HepG2 (cell line): ENCODE data around the gene HSCB. TPM values are rescaled to one million over a fixed set of nuclear protein-coding genes. Genes with fewer than 3 reads are reported as not detected.
A peak's percentile ranks its signal among the peaks of the same experiment; 100 is the strongest.

Source experiments
- ATAD3A ChIP-seq: sonication (generic); formaldehyde crosslinking; IDR thresholded peaks from 2 replicates; pipeline ENCODE4 v1.4.0; 2020; ENCODE audit warnings: missing genetic modification reagents
- CHD2 ChIP-seq: IDR thresholded peaks from 2 replicates; pipeline ENCODE4 v1.6.1; 2011; ENCODE audit warnings: low read depth, low read length, improper control_type of control experiment
- CHD4 ChIP-seq: fragments of 200-600 bp; sonication (generic); IDR thresholded peaks from 2 replicates; pipeline ENCODE4 v1.7.0; 2017; ENCODE audit warnings: mild to moderate bottlenecking, low read length, borderline replicate concordance
- EED ChIP-seq: sonication (generic); formaldehyde crosslinking; IDR thresholded peaks from 2 replicates; pipeline ENCODE4 v1.5.0; 2020; ENCODE audit warnings: mild to moderate bottlenecking, missing genetic modification reagents
- KAT7 ChIP-seq: IDR thresholded peaks from 2 replicates; pipeline ENCODE4 v1.6.1; 2018; ENCODE audit warnings: borderline replicate concordance, missing compliant biosample characterization
- KLF11 ChIP-seq: IDR thresholded peaks from 2 replicates; pipeline ENCODE4 v1.6.1; 2016; ENCODE audit warnings: missing compliant biosample characterization
- POLR2AphosphoS2 ChIP-seq: IDR thresholded peaks from 2 replicates; pipeline ENCODE4 v1.6.1; 2011; ENCODE audit warnings: low read depth, low read length, improper control_type of control experiment
- SCMH1 ChIP-seq: sonication (generic); formaldehyde crosslinking; IDR thresholded peaks from 2 replicates; pipeline ENCODE4 v1.9.0; 2021; ENCODE audit warnings: missing genetic modification reagents, mild to moderate bottlenecking, borderline replicate concordance
- ZBTB8A ChIP-seq: sonication (generic); formaldehyde crosslinking; IDR thresholded peaks from 2 replicates; pipeline ENCODE4 v1.4.0; 2020; ENCODE audit warnings: mild to moderate bottlenecking, low read depth, missing genetic modification reagents, borderline replicate concordance
- ZFP36L1 ChIP-seq: sonication (generic); formaldehyde crosslinking; IDR thresholded peaks from 2 replicates; pipeline ENCODE4 v1.8.0; 2022; ENCODE audit warnings: mild to moderate bottlenecking, missing genetic modification reagents, moderate library complexity
- ZNF101 ChIP-seq: sonication (generic); formaldehyde crosslinking; IDR thresholded peaks from 2 replicates; pipeline ENCODE4 v1.4.0; 2020; ENCODE audit warnings: mild to moderate bottlenecking, low read depth, missing genetic modification reagents, borderline replicate concordance
- ZNF124 ChIP-seq: sonication (generic); formaldehyde crosslinking; IDR thresholded peaks from 2 replicates; pipeline ENCODE4 v1.4.0; 2020; ENCODE audit warnings: missing genetic modification reagents
- ZNF24 ChIP-seq: fragments of 450-650 bp; IDR thresholded peaks from 2 replicates; pipeline ENCODE4 v1.6.1; 2017; ENCODE audit warnings: antibody characterized with exemption, mild to moderate bottlenecking
- ZNF317 ChIP-seq: sonication (generic); formaldehyde crosslinking; IDR thresholded peaks from 2 replicates; pipeline ENCODE4 v1.5.0; 2020; ENCODE audit warnings: mild to moderate bottlenecking, missing genetic modification reagents
- ZNF713 ChIP-seq: sonication (generic); formaldehyde crosslinking; IDR thresholded peaks from 2 replicates; pipeline ENCODE4 v1.4.0; 2020; ENCODE audit warnings: mild to moderate bottlenecking, missing genetic modification reagents
- ZNF790 ChIP-seq: sonication (generic); formaldehyde crosslinking; IDR thresholded peaks from 2 replicates; pipeline ENCODE4 v1.8.0; 2022; ENCODE audit warnings: missing genetic modification reagents, mild to moderate bottlenecking, borderline replicate concordance
- ZSCAN12 ChIP-seq: sonication (generic); formaldehyde crosslinking; IDR thresholded peaks from 2 replicates; pipeline ENCODE4 v1.9.0; 2021; ENCODE audit warnings: mild to moderate bottlenecking, missing genetic modification reagents
- polyA plus RNA-seq, 8 experiments: library from polyadenylated mRNA; depleted of rRNA in 3 of 8; stranded (reverse) in 7 of 8; unstranded in 1 of 8; fragments of >200 nt; fragmentation: Illumina TruSeq in 4 of 8; extraction: Trizol in 4 of 8; gene quantifications; 2 replicates each; pipeline versions ENCODE4 v1.2.1 to v1.2.3, GENCODE V29; 2011 to 2016; ENCODE audit warnings: low read depth in 4 of 8, missing spikeins in 1 of 8, mixed read lengths in 1 of 8; ENCODE audit not compliant: insufficient read depth in 1 of 8
- total RNA-seq, 5 experiments: library from RNA; depleted of rRNA; stranded (reverse); fragments of >200 nt; fragmentation: Illumina TruSeq; extraction: Trizol; gene quantifications; 2 replicates each; pipeline ENCODE4 v1.2.3, GENCODE V29; 2016; ENCODE audit warnings: low read depth in 1 of 5
- TF ChIP-seq, protein P1 (sequence below): sonication (generic); formaldehyde crosslinking; IDR thresholded peaks from 2 replicates; pipeline ENCODE4 v1.4.0; 2020; ENCODE audit warnings: missing genetic modification reagents, borderline replicate concordance
- TF ChIP-seq, protein P2 (sequence below): sonication (generic); formaldehyde crosslinking; IDR thresholded peaks from 2 replicates; pipeline ENCODE4 v1.4.0; 2020; ENCODE audit warnings: missing genetic modification reagents; ENCODE audit errors: not compliant biosample characterization
- TF ChIP-seq, protein P3 (sequence below): sonication (generic); formaldehyde crosslinking; conservative IDR thresholded peaks from 2 replicates; pipeline ENCODE4 v1.4.0; 2020; ENCODE audit warnings: missing genetic modification reagents
- TF ChIP-seq, protein P4 (sequence below): sonication (generic); formaldehyde crosslinking; IDR thresholded peaks from 2 replicates; pipeline ENCODE4 v1.9.0; 2021; ENCODE audit warnings: missing genetic modification reagents, mild to moderate bottlenecking, borderline replicate concordance
- TF ChIP-seq, protein P5 (sequence below): conservative IDR thresholded peaks from 2 replicates; pipeline ENCODE4 v1.6.1; 2018; ENCODE audit warnings: missing genetic modification reagents

HSCB gene
- total and polyA plus RNA-seq, 2 of the 13 experiments (the other 11 are each of a cell fraction or from before 2014, with no cell fraction given) = 15.4 to 20.9 TPM

DNA sequence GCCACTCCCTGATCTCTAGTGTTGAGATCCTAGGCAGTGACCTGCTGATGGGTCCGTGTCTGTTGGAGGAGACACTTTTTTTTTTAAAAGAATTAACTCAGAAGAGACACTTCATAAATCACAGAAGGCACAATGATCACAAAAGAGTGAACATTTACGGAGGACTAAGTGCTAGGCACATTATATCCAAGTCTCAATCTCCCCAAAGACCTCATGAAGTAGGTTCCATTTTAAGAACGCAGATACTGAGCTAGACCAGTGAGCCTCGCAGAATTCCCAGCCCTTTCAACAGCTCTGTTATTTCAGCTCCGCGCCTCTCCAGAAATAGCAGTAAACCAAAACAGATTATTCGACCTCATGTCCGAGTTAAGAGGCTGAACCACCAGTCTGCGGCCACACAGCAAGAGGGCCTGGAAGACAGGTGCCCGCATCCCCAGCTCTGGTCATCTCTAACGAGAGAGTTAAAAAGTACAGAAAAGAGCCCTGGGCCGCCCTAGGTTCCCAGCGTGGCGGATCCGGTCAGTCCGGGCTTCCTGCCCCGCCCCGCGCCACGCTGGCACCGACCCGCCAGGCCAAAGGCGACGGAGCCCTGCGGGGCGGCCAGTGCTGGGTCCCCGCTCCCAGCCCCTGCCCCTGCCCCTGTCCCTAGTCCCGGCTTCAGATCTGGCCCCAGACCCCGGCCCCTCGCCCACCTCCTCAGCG, 57.9 kb downstream of the HSCB start (continued):
- TF ChIP-seq, protein P1, sequence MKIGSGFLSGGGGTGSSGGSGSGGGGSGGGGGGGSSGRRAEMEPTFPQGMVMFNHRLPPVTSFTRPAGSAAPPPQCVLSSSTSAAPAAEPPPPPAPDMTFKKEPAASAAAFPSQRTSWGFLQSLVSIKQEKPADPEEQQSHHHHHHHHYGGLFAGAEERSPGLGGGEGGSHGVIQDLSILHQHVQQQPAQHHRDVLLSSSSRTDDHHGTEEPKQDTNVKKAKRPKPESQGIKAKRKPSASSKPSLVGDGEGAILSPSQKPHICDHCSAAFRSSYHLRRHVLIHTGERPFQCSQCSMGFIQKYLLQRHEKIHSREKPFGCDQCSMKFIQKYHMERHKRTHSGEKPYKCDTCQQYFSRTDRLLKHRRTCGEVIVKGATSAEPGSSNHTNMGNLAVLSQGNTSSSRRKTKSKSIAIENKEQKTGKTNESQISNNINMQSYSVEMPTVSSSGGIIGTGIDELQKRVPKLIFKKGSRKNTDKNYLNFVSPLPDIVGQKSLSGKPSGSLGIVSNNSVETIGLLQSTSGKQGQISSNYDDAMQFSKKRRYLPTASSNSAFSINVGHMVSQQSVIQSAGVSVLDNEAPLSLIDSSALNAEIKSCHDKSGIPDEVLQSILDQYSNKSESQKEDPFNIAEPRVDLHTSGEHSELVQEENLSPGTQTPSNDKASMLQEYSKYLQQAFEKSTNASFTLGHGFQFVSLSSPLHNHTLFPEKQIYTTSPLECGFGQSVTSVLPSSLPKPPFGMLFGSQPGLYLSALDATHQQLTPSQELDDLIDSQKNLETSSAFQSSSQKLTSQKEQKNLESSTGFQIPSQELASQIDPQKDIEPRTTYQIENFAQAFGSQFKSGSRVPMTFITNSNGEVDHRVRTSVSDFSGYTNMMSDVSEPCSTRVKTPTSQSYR (CRISPR knock-in tag) = no peak
- TF ChIP-seq ZNF24 = no peak
- TF ChIP-seq, protein P2, sequence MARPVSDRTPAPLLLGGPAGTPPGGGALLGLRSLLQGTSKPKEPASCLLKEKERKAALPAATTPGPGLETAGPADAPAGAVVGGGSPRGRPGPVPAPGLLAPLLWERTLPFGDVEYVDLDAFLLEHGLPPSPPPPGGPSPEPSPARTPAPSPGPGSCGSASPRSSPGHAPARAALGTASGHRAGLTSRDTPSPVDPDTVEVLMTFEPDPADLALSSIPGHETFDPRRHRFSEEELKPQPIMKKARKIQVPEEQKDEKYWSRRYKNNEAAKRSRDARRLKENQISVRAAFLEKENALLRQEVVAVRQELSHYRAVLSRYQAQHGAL (CRISPR knock-in tag) = no peak
- TF ChIP-seq ZSCAN12 (CRISPR knock-in tag) = 0 out of 2 replicates have a peak, but pooled peaks have one; percentile 7
- TF ChIP-seq, protein P3, sequence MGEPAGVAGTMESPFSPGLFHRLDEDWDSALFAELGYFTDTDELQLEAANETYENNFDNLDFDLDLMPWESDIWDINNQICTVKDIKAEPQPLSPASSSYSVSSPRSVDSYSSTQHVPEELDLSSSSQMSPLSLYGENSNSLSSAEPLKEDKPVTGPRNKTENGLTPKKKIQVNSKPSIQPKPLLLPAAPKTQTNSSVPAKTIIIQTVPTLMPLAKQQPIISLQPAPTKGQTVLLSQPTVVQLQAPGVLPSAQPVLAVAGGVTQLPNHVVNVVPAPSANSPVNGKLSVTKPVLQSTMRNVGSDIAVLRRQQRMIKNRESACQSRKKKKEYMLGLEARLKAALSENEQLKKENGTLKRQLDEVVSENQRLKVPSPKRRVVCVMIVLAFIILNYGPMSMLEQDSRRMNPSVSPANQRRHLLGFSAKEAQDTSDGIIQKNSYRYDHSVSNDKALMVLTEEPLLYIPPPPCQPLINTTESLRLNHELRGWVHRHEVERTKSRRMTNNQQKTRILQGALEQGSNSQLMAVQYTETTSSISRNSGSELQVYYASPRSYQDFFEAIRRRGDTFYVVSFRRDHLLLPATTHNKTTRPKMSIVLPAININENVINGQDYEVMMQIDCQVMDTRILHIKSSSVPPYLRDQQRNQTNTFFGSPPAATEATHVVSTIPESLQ (CRISPR knock-in tag) = no peak
- peak; percentile 3; the same call in 1 of the 2 replicates for TF ChIP-seq ZFP36L1
- TF ChIP-seq KAT7 (CRISPR knock-in tag) = peak; percentile 2; the same call in 1 of the 2 replicates
- no peak for TF ChIP-seq EED (CRISPR knock-in tag)
- no peak for TF ChIP-seq KLF11 (CRISPR knock-in tag)
- TF ChIP-seq, protein P4, sequence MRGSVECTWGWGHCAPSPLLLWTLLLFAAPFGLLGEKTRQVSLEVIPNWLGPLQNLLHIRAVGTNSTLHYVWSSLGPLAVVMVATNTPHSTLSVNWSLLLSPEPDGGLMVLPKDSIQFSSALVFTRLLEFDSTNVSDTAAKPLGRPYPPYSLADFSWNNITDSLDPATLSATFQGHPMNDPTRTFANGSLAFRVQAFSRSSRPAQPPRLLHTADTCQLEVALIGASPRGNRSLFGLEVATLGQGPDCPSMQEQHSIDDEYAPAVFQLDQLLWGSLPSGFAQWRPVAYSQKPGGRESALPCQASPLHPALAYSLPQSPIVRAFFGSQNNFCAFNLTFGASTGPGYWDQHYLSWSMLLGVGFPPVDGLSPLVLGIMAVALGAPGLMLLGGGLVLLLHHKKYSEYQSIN (CRISPR knock-in tag) = no peak
- TF ChIP-seq CHD4 = no peak
- TF ChIP-seq ZBTB8A (CRISPR knock-in tag) = 0 out of 2 replicates have a peak, but pooled peaks have one; percentile 8
- TF ChIP-seq ZNF124 (CRISPR knock-in tag) = no peak
- TF ChIP-seq SCMH1 (CRISPR knock-in tag) = no peak
- TF ChIP-seq, protein P5, sequence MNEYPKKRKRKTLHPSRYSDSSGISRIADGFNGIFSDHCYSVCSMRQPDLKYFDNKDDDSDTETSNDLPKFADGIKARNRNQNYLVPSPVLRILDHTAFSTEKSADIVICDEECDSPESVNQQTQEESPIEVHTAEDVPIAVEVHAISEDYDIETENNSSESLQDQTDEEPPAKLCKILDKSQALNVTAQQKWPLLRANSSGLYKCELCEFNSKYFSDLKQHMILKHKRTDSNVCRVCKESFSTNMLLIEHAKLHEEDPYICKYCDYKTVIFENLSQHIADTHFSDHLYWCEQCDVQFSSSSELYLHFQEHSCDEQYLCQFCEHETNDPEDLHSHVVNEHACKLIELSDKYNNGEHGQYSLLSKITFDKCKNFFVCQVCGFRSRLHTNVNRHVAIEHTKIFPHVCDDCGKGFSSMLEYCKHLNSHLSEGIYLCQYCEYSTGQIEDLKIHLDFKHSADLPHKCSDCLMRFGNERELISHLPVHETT (CRISPR knock-in tag) = no peak
- TF ChIP-seq POLR2AphosphoS2 = no peak
- no peak for TF ChIP-seq ZNF790
- no peak for TF ChIP-seq ZNF101 (CRISPR knock-in tag)
- TF ChIP-seq ZNF713 (CRISPR knock-in tag) = no peak
- TF ChIP-seq CHD2 = no peak
- TF ChIP-seq ZNF317 (CRISPR knock-in tag) = 0 out of 2 replicates have a peak, but pooled peaks have one; percentile 19
- TF ChIP-seq ATAD3A (CRISPR knock-in tag) = no peak
